ENCODE results near the gene HIGD1A. TPM values are rescaled to one million over a fixed set of nuclear protein-coding genes. Genes with fewer than 3 reads are reported as not detected.

Gene HIGD1A
- total RNA-seq, 2 donors from 2014 or later = 36.3 to 52.4 TPM

DNA sequence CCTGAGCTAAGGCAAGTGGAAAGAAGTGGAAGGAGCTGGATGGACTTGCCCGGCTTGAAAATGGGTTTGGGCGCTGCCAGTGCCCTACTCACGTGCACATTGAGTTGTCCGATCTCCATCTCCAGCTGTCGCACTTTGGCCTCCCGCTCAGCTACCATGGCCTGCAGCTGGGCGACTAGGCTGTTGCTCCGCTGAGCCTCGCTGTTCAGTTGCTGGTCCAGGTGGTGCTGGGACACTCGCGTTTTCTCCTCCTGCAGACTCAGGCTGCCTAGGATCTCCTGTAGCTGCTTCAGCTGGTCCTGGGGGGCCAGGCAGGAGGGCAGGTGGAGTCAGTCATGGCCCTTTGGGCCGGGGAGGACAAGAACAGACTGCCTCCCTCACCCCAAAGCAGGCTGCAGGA lies 68.7 kb downstream of the HIGD1A start:
- 95 to 97% methylated on average over 11 to 12 of the region's 12 CpGs for WGBS, 2 donors
- Histone ChIP-seq H3K36me3 (replicated peaks in 1 of 2; ENCODE audit: insufficient read depth in 1 of 2, low read depth in 2 of 2) (no peaks in the 10 kb centered on the region), H3K27me3 (no peaks in the 10 kb centered on the region), H3K4me1 (peaks cover 12% of the 10 kb centered on the region), H3K27ac (no peak overlapping the region), H3K4me3 (no peak overlapping the region), H3K9me3 (no peaks in the 10 kb centered on the region)
- DNase-seq = no peak
- TF ChIP-seq, protein P1, sequence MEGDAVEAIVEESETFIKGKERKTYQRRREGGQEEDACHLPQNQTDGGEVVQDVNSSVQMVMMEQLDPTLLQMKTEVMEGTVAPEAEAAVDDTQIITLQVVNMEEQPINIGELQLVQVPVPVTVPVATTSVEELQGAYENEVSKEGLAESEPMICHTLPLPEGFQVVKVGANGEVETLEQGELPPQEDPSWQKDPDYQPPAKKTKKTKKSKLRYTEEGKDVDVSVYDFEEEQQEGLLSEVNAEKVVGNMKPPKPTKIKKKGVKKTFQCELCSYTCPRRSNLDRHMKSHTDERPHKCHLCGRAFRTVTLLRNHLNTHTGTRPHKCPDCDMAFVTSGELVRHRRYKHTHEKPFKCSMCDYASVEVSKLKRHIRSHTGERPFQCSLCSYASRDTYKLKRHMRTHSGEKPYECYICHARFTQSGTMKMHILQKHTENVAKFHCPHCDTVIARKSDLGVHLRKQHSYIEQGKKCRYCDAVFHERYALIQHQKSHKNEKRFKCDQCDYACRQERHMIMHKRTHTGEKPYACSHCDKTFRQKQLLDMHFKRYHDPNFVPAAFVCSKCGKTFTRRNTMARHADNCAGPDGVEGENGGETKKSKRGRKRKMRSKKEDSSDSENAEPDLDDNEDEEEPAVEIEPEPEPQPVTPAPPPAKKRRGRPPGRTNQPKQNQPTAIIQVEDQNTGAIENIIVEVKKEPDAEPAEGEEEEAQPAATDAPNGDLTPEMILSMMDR (IDR thresholded peaks at IDR 0.05) = no peak
- no peak for TF ChIP-seq POLR2A (IDR thresholded peaks at IDR 0.05)
- no peak for ATAC-seq
- intact Hi-C loops (cut with DNase I) = loop anchor here (5.0 kb wide), 1 partner anchor 73 kb away; no protein-coding TSS in a partner anchor

DNA sequence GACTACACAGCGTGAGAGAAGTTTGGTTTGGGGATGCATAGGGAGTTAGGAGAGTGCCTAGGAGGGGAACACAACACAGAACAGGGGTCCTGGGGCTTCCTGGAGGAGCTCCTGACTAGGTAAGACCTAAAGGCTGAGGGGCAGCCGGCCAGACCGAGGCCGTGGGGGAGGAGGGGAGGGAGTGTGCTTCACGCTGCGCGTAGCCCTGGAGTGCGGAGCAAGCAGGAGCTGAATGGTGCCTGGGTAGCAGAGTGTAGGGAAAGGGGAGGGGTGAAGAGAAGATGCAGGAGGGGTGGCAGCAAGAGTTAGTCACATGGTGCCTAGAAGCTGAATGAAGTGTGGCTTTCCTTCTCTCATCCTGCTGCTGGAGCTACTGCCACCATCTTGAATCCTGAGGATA lies 69.3 kb downstream of the HIGD1A start:
- H3K27me3 ChIP-seq = no peaks in the 10 kb centered on the region
- H3K9me3 ChIP-seq = no peaks in the 10 kb centered on the region
- intact Hi-C loops (cut with DNase I) = loop anchor here (5.0 kb wide), 1 partner anchor 73 kb away; no protein-coding TSS in a partner anchor
- DNase-seq (no peak), ATAC-seq (no peak)
- no peak overlapping the region for H3K27ac ChIP-seq
- TF ChIP-seq, protein P1 (IDR thresholded peaks at IDR 0.05) = no peak
- no peak for TF ChIP-seq POLR2A (IDR thresholded peaks at IDR 0.05)
- peaks cover 12% of the 10 kb centered on the region for H3K4me1 ChIP-seq
- H3K36me3 ChIP-seq (replicated peaks in 1 of 2; ENCODE audit: insufficient read depth in 1 of 2, low read depth in 2 of 2) = no peaks in the 10 kb centered on the region
- no peak overlapping the region for H3K4me3 ChIP-seq
- WGBS, 2 donors = 77 to 78% methylated on average over 8 of the region's 8 CpGs

DNA sequence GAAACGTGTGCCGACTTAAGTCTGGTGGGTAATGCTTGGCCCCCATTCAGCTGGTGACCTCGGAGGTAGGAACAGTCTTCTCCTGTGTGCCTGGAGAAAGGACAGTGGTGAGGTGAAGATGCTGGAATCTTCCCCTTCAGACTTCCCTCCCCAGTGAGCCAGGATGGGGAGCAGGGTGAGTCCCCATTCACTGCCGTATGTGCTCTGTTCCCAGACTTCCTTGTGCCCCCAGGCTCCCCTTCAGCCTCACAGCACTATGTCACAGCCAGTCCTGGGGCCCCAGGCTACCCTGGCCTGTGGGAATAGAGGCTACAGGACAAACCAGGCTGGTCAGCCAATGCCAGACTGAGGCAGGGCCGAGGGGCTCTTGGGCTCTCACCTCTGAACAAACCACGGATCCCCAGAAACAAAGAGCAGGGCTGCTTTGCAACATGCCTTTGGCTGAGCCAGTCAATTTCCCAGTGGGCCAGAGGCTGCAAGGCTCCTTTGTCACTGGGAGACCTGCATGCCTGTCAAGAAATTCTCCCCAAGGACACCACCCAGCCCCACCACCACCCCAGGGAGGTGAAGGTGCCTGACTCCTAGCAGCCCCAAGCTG lies 69.9 kb downstream of the HIGD1A start:
- 61 to 75% methylated on average over 6 of the region's 6 CpGs for WGBS, 2 donors
- no peak for TF ChIP-seq POLR2A (IDR thresholded peaks at IDR 0.05)
- TF ChIP-seq, protein P1 (IDR thresholded peaks at IDR 0.05) = no peak
- Histone ChIP-seq H3K36me3 (replicated peaks in 1 of 2; ENCODE audit: insufficient read depth in 1 of 2, low read depth in 2 of 2) (no peaks in the 10 kb centered on the region), H3K27me3 (no peaks in the 10 kb centered on the region), H3K27ac (no peak overlapping the region), H3K4me1 (peaks cover 12% of the 10 kb centered on the region), H3K4me3 (no peak overlapping the region), H3K9me3 (no peaks in the 10 kb centered on the region)
- DNase-seq (no peak), ATAC-seq (no peak)
- intact Hi-C loops (cut with DNase I) = no loop called here

DNA sequence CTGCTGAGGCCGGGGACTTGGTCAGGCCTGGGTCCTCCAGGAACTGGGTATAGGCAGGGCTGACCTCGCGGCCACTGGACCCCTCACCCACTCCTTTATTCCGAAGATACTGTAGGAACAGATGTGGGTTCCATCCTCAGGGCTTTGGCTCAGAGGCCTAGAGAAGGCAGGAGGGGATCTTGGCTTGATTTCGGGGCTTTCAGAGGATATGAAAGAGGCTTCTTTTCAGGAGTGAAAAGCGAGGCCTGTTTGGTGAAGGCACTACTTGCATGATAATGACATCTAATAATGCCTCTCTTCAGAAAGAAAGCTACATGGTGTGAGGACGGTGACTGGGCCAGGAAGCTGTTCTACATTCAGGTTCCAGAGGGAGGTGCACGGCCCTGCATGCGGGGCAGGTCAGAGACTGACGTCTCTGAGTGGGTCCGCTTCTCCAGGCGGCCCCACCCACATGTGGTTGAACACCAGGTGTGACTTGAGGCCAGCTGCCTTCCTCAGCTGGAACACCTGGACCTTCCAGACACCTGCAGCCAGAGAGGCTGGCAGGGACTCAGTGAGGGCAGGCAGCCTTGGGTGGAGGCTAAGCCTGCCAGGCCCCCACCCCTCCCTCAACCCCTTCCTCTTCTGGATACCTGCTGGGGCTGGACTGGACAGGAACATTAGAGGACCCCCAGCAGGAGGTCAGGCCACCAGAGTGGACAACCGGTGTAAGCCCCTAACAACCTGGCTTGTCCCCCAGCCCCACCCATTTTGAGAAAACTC lies 70.6 kb downstream of the HIGD1A start:
- 77 to 78% methylated on average over 12 to 13 of the region's 13 CpGs for WGBS, 2 donors
- DNase-seq = no peak
- ATAC-seq = no peak

More for the DNA sequence above, 70.6 kb downstream of the HIGD1A start:
- Histone ChIP-seq H3K27me3 (no peaks in the 10 kb centered on the region), H3K36me3 (replicated peaks in 1 of 2; ENCODE audit: insufficient read depth in 1 of 2, low read depth in 2 of 2) (no peaks in the 10 kb centered on the region), H3K4me1 (peaks cover 12% of the 10 kb centered on the region), H3K9me3 (no peaks in the 10 kb centered on the region), H3K27ac (no peak overlapping the region), H3K4me3 (no peak overlapping the region)
- intact Hi-C loops (cut with DNase I) = no loop called here
- TF ChIP-seq, protein P1 (IDR thresholded peaks at IDR 0.05) = no peak
- TF ChIP-seq POLR2A (IDR thresholded peaks at IDR 0.05) = no peak

Small RNA genes lying within 50 kb of the gene (small RNA-seq; reads per million reads assigned to genes)
- not detected for gene CCDC13

Other genes starting within 250 kb of the HIGD1A start
- gene SEC22C, start 222.5 kb downstream of the HIGD1A start, total RNA-seq = 10 to 100 TPM; 23.1 to 30.9 TPM
- 1 to 10 TPM; 5.3 to 7.8 TPM for gene SS18L2, start 213.6 kb downstream of the HIGD1A start, total RNA-seq
- gene NKTR, start 203.8 kb downstream of the HIGD1A start, total RNA-seq = 100 to 1,000 TPM; 115 to 128 TPM
- 10 to 100 TPM; 19.7 to 20.4 TPM for gene ZBTB47, start 150.8 kb downstream of the HIGD1A start, total RNA-seq
- not detected for gene KLHL40, start 119.0 kb downstream of the HIGD1A start, total RNA-seq
- under 1 TPM in 1 of 2 donors, not detected in 1; 0.26 TPM for gene HHATL, start 101.7 kb downstream of the HIGD1A start, total RNA-seq
- 1 to 10 TPM; 3.9 to 6.3 TPM for gene CCDC13, start 31.2 kb downstream of the HIGD1A start, total RNA-seq
- 1 to 10 TPM; 3.3 to 3.4 TPM for gene ACKR2, start 5.0 kb upstream of the HIGD1A start, total RNA-seq
- not detected for gene CYP8B1, start 71.4 kb upstream of the HIGD1A start, total RNA-seq
- 1 to 10 TPM; 4.0 to 6.5 TPM for gene ZNF662, start 101.7 kb upstream of the HIGD1A start, total RNA-seq
- gene GASK1A, start 174.8 kb upstream of the HIGD1A start, total RNA-seq = 10 to 100 TPM in 1 of 2 donors, 1 to 10 TPM in 1; 8.8 to 16.8 TPM